ENCODE measurements around the gene RAB33A.

Gene RAB33A

GRCh38 chrX:130196466-130196865 lies 24.7 kb downstream of the RAB33A start:
- TF ChIP-seq CTCF (IDR thresholded peaks at IDR 0.05; ENCODE audit: insufficient read depth, low read depth, low read length, missing control alignments), result no peak
- DNase-seq (ENCODE audit: low read depth), result no peak
- H3K4me3 ChIP-seq (ENCODE audit: low read length), result no peak overlapping the region

- TF ChIP-seq CTCF (IDR thresholded peaks at IDR 0.05; ENCODE audit: insufficient read depth, low read depth, low read length, missing control alignments), result no peak
- no peak for DNase-seq (ENCODE audit: low read depth)
- no peak overlapping the region for H3K4me3 ChIP-seq (ENCODE audit: low read length)
These were observed 25.7 kb downstream of the RAB33A start for GRCh38 chrX:130197464-130197863.

GRCh38 chrX:130204647-130205046 lies 32.9 kb downstream of the RAB33A start:
- TF ChIP-seq CTCF (IDR thresholded peaks at IDR 0.05; ENCODE audit: insufficient read depth, low read depth, low read length, missing control alignments), result no peak
- DNase-seq (ENCODE audit: low read depth), result no peak
- H3K4me3 ChIP-seq (ENCODE audit: low read length), result no peak overlapping the region

GRCh38 chrX:130211415-130212186 lies 39.8 kb downstream of the RAB33A start:
- no peak for DNase-seq (ENCODE audit: low read depth)
- TF ChIP-seq CTCF (IDR thresholded peaks at IDR 0.05; ENCODE audit: insufficient read depth, low read depth, low read length, missing control alignments), result no peak
- H3K4me3 ChIP-seq (ENCODE audit: low read length), result no peak overlapping the region

- H3K4me3 ChIP-seq (ENCODE audit: low read length), result no peak overlapping the region
These were observed 40.6 kb downstream of the RAB33A start for GRCh38 chrX:130212371-130212770.

GRCh38 chrX:130213376-130213775 lies 41.6 kb downstream of the RAB33A start:
- no peak for TF ChIP-seq CTCF (IDR thresholded peaks at IDR 0.05; ENCODE audit: insufficient read depth, low read depth, low read length, missing control alignments)
- no peak overlapping the region for H3K4me3 ChIP-seq (ENCODE audit: low read length)
- no peak for DNase-seq (ENCODE audit: low read depth)

More at GRCh38 chrX:130212371-130212770, 40.6 kb downstream of the RAB33A start:
- no peak for DNase-seq (ENCODE audit: low read depth)
- TF ChIP-seq CTCF (IDR thresholded peaks at IDR 0.05; ENCODE audit: insufficient read depth, low read depth, low read length, missing control alignments), result no peak

- DNase-seq (ENCODE audit: low read depth), result no peak
- no peak for TF ChIP-seq CTCF (IDR thresholded peaks at IDR 0.05; ENCODE audit: insufficient read depth, low read depth, low read length, missing control alignments)
These were observed 44.6 kb downstream of the RAB33A start for GRCh38 chrX:130216320-130216719.

More at GRCh38 chrX:130216320-130216719, 44.6 kb downstream of the RAB33A start:
- no peak overlapping the region for H3K4me3 ChIP-seq (ENCODE audit: low read length)
